Stimulated activated CD8-positive, alpha-beta memory T cell treated with anti-CD3 and anti-CD28 coated beads, Interleukin-15, amount 100 ng/mL, for 48 hours (primary cell): ENCODE data around the gene PHLPP1.
"Not testable (repeated sequence)": the region's sequence is repeated elsewhere in the genome, so short reads cannot be mapped to it uniquely, and the experiment has no call there.

ENCODE experiments used
- DNase-seq, 2 donors: peaks; one replicate each; pipeline ENCODE4 v3.0.0-alpha.2; 2020; ENCODE audit warnings: low read depth in 2 of 2

Gene PHLPP1

GRCh38 chr18:62715436-62715758 is at the start of gene PHLPP1:
Gene PHLPP1, plus strand, starts transcription at chr18:62715541. Its CDS starts 143 bp downstream, at chr18:62715684.
- no peak for DNase-seq

DNA sequence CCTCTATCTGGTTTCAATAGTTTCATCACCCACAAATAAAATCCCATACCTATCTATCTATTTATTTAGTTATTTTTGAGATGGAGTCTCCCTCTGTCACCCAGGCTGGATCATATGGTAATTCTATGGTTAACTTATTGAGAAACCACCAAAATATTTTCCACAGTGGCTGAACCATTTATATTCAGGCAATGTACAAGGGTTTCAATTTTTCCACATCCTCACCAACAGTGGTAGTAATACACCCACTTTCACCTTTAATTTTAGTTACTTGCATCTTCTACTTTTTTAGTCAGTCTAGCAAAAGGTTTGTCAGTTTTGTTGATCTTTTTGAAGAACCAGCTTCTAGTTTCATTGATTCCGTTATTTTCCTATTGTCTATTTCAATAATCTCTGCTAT is 46.1 kb upstream of the PHLPP1 start:
- DNase-seq: no peak

GRCh38 chr18:62670573-62670972 is 44.8 kb upstream of the PHLPP1 start:
- no peak for DNase-seq

- no peak for DNase-seq
These were observed 42.7 kb upstream of the PHLPP1 start for GRCh38 chr18:62672600-62672999.

- DNase-seq: no peak
These were observed 36.4 kb upstream of the PHLPP1 start for GRCh38 chr18:62678847-62679485.

GRCh38 chr18:62682371-62682770 is 33.0 kb upstream of the PHLPP1 start:
- no peak for DNase-seq

GRCh38 chr18:62683935-62684334 is 31.4 kb upstream of the PHLPP1 start:
- DNase-seq: no peak

DNA sequence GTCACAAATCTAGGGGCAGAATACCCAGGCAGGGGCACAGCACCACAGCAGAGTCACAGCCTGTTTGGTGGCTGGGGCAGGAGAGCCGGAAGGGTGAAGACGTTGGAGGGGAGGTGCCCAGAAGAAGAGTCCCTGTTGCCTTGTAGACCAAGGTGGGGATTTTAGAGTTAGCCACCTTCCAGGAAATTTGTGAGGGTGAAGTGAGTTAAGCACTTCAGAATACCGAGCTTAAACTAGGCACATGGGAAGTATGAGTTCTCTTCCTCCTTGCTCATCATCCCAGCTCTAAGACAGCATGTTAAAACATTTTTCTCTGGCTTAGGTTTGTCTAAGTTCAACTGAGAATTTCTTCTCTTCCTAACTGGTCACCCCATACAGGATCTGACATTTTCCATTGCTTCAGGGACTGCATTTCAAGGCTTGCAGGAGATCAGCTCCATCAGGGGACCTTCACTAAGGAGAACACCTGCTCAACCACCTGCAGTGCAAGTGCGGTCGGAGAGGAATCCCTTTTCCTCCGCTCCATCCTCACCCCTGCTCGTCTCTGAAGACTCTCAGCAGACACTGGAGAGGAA is 26.5 kb upstream of the PHLPP1 start:
- DNase-seq: no peak

GRCh38 chr18:62690236-62690815 is 25.0 kb upstream of the PHLPP1 start:
- no peak for DNase-seq

- DNase-seq: no peak
These were observed 21.7 kb upstream of the PHLPP1 start for GRCh38 chr18:62693659-62694058.

- DNase-seq: no peak
These were observed 17.7 kb upstream of the PHLPP1 start for GRCh38 chr18:62697636-62698035.

DNA sequence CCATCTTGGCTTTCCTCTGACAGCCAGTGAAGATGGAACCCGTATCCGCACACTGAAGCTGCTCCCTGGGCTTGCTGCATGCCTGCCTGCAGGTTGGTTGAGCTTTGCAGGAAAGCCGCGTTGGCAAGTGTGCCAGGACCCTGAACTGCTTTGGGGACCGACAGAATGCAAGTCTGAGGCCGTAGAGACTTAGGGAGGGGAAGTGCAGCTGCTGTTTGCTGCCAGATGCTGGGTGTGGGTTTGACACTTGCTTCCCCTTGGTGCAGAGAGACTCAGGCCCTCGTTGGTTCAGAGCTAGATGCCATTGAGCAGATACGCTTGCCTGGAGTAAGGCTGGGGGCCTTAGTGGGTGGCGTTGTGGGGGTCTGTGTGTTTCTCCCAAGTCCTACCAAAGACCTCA is 13.1 kb upstream of the PHLPP1 start:
- no peak for DNase-seq

GRCh38 chr18:62706879-62707278 is 8.5 kb upstream of the PHLPP1 start:
- not testable (repeated sequence) for DNase-seq

- DNase-seq: not testable (repeated sequence)
These were observed 5.4 kb upstream of the PHLPP1 start for GRCh38 chr18:62709908-62710307.

- no peak for DNase-seq
These were observed 4.9 kb upstream of the PHLPP1 start for GRCh38 chr18:62710417-62710816.

DNA sequence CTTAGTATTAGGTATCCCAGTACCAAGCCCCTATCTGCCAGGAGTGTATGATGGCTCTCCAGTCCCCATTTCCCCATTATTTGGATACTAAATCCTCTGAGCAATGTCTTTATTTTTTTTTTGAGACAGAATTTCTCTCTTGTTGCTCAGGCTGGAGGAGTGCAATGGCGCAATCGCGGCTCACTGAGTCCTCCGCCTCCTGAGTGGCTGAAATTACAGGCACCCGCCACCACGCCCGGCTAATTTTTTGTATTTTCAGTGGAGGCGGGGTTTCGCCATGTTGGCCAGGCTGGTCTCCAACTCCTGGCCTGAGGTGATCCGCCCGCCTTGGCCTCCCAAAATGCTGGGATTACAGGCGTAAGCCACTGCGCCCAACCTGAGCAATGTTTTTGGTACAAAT is 3.6 kb upstream of the PHLPP1 start:
- DNase-seq: no peak

GRCh38 chr18:62713651-62714247 is 1.6 kb upstream of the PHLPP1 start:
- DNase-seq: no peak

- peak; percentile 86 for DNase-seq
These were observed 488 bp upstream of the PHLPP1 start for GRCh38 chr18:62714671-62715435.

DNA sequence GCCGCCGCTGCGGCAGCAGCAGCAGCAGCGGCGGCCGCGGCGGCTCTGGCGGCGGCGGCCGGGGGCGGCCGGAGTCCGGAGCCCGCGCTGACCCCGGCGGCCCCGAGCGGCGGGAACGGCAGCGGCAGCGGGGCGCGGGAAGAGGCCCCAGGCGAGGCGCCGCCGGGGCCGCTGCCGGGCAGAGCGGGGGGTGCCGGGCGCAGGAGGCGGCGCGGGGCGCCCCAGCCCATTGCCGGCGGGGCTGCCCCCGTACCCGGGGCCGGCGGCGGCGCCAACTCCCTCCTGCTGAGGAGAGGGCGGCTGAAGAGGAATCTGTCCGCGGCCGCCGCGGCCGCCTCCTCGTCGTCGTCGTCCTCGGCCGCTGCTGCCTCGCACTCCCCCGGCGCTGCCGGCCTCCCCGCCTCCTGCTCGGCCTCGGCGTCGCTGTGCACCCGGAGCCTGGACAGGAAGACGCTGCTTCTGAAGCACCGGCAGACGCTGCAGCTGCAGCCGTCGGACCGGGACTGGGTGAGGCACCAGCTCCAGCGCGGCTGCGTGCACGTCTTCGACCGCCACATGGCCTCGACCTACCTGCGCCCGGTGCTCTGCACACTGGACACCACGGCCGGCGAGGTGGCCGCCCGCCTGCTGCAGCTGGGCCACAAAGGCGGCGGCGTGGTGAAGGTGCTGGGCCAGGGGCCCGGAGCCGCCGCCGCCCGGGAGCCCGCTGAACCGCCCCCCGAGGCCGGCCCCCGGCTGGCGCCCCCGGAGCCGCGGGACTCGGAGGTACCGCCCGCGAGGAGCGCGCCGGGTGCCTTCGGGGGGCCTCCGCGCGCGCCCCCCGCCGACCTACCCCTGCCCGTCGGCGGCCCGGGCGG is 646 bp downstream of the PHLPP1 start:
- peak; percentile 32 to 43 for DNase-seq

- peak; percentile 13 to 30 for DNase-seq
These were observed 1.4 kb downstream of the PHLPP1 start for GRCh38 chr18:62716619-62717168.
